ENCODE measurements around the gene ATP13A4. TPM values are rescaled to one million over a fixed set of nuclear protein-coding genes. Genes with fewer than 3 reads are reported as not detected.

Gene ATP13A4
- total RNA-seq, 1 donor from 2014 or later: 13.0 TPM

DNA sequence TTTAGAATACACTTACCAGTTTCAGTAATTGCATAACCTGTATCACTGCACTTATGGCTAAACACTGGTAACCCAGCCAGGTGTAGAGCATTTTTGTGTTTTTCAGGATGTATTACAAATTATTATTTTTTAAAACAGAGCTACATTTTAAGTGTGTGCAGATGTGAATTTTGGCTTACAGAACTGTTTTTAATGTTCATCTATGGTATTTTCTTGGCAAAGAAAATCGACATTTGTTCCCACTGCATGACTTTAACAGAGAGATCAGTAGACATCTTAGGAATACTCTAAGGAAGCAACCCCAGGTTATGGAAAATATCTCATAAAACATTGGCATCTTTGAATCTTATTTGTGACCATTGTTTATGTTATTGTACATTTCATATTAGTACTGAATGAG lies 73.3 kb downstream of the ATP13A4 start:
- no peak for DNase-seq (ENCODE audit: extremely low spot score in 2 of 2)
- H3K27ac ChIP-seq: no peak overlapping the region
- H3K27me3 ChIP-seq: no peaks in the 10 kb centered on the region
- H3K9me3 ChIP-seq: no peaks in the 10 kb centered on the region
- H3K4me1 ChIP-seq: no peaks in the 10 kb centered on the region
- TF ChIP-seq POLR2A (IDR thresholded peaks at IDR 0.05) (no peak), POLR2AphosphoS5 (IDR thresholded peaks at IDR 0.05; ENCODE audit: insufficient read depth in 1 of 2, low read depth in 1 of 2) (no peak)
- TF ChIP-seq, protein P1, sequence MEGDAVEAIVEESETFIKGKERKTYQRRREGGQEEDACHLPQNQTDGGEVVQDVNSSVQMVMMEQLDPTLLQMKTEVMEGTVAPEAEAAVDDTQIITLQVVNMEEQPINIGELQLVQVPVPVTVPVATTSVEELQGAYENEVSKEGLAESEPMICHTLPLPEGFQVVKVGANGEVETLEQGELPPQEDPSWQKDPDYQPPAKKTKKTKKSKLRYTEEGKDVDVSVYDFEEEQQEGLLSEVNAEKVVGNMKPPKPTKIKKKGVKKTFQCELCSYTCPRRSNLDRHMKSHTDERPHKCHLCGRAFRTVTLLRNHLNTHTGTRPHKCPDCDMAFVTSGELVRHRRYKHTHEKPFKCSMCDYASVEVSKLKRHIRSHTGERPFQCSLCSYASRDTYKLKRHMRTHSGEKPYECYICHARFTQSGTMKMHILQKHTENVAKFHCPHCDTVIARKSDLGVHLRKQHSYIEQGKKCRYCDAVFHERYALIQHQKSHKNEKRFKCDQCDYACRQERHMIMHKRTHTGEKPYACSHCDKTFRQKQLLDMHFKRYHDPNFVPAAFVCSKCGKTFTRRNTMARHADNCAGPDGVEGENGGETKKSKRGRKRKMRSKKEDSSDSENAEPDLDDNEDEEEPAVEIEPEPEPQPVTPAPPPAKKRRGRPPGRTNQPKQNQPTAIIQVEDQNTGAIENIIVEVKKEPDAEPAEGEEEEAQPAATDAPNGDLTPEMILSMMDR (IDR thresholded peaks at IDR 0.05): no peak
- H3K36me3 ChIP-seq: no peaks in the 10 kb centered on the region
- no peak overlapping the region for H3K4me3 ChIP-seq
- intact Hi-C loops (cut with DNase I): no loop called here

DNA sequence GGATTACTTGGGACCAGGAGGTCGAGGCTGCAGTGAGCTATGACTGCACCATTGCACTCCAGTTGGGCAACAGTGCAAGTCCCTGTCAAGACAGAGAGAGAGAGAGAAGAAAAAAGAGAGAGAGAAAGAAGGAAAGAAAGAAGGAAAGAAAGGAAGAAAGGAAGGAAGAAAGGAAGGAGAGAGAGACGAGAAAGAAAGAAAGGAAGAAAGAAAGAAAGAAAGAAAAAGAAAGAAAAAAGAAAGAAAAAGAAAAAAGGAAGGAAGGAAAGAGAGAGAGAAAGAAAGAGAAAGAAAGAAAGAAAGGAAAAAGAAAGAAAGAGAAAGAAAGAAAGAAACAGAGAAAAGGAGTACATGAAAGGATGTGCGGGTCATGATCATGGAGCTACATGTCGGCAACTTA lies 80.2 kb downstream of the ATP13A4 start:
- DNase-seq (ENCODE audit: extremely low spot score in 2 of 2): no peak
- TF ChIP-seq POLR2AphosphoS5 (IDR thresholded peaks at IDR 0.05; ENCODE audit: insufficient read depth in 1 of 2, low read depth in 1 of 2) (no peak), POLR2A (IDR thresholded peaks at IDR 0.05) (no peak)
- TF ChIP-seq, protein P1 (IDR thresholded peaks at IDR 0.05): no peak
- intact Hi-C loops (cut with DNase I): no loop called here
- H3K27me3 ChIP-seq: no peaks in the 10 kb centered on the region
- H3K4me1 ChIP-seq: no peaks in the 10 kb centered on the region
- H3K27ac ChIP-seq: no peak overlapping the region
- no peaks in the 10 kb centered on the region for H3K36me3 ChIP-seq
- no peaks in the 10 kb centered on the region for H3K9me3 ChIP-seq
- no peak overlapping the region for H3K4me3 ChIP-seq

DNA sequence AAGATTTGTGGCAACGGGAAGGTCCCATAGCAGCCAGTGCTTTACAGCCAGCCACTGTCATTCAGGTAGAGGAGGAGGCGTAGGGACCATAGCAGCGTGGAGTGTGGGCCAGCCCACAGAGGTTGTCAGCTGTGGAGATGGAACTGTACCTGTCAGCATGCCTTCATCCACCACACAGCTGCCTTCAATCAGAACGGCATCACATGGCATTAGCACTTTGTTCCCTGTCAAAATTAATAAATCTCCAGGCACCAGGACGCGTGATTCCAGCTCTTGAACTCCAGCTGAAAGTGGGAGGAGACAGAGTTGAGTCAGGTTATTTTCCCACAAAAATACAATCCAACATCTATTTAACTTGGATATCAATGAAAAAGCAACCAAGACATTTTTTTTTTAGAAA lies 84.0 kb downstream of the ATP13A4 start:
- Histone ChIP-seq H3K27ac (no peak overlapping the region), H3K4me3 (no peak overlapping the region), H3K27me3 (no peaks in the 10 kb centered on the region), H3K9me3 (no peaks in the 10 kb centered on the region), H3K36me3 (no peaks in the 10 kb centered on the region), H3K4me1 (no peaks in the 10 kb centered on the region)
- intact Hi-C loops (cut with DNase I): no loop called here
- no peak for DNase-seq (ENCODE audit: extremely low spot score in 2 of 2)
- TF ChIP-seq, protein P1 (IDR thresholded peaks at IDR 0.05): no peak
- TF ChIP-seq POLR2A (IDR thresholded peaks at IDR 0.05) (no peak), POLR2AphosphoS5 (IDR thresholded peaks at IDR 0.05; ENCODE audit: insufficient read depth in 1 of 2, low read depth in 1 of 2) (no peak)

GRCh38 chr3:193465992-193466608 lies 88.6 kb downstream of the ATP13A4 start:
- TF ChIP-seq, protein P1 (IDR thresholded peaks at IDR 0.05): no peak
- no peak for DNase-seq (ENCODE audit: extremely low spot score in 2 of 2)
- no peaks in the 10 kb centered on the region for H3K27me3 ChIP-seq
- H3K4me3 ChIP-seq: no peak overlapping the region
- intact Hi-C loops (cut with DNase I): no loop called here
- H3K9me3 ChIP-seq: no peaks in the 10 kb centered on the region
- no peak overlapping the region for H3K27ac ChIP-seq
- H3K4me1 ChIP-seq: no peaks in the 10 kb centered on the region
- H3K36me3 ChIP-seq: no peaks in the 10 kb centered on the region

DNA sequence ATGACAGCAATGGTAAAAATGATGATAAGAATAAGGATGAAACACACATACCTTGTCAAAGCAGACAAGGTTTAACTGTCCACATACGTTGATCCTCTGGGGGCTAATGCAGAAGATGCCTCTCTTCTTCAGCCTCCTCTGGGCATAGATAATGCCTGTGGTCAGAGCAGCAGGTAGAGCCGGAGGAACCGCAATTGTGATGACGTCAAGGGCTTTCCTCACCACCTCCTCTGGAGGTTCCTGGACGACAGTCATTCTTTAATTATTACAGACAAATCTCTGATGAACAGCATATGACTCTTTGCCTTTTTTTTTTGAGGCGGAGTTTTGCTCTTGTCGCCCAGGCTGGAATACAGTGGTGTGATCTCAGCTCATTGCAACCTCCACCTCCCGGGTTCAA lies 89.8 kb downstream of the ATP13A4 start:
- no peak overlapping the region for H3K27ac ChIP-seq
- TF ChIP-seq POLR2A (IDR thresholded peaks at IDR 0.05) (no peak), POLR2AphosphoS5 (IDR thresholded peaks at IDR 0.05; ENCODE audit: insufficient read depth in 1 of 2, low read depth in 1 of 2) (no peak)
- TF ChIP-seq, protein P1 (IDR thresholded peaks at IDR 0.05): no peak
- no peak for DNase-seq (ENCODE audit: extremely low spot score in 2 of 2)
- H3K36me3 ChIP-seq: no peaks in the 10 kb centered on the region
- intact Hi-C loops (cut with DNase I): no loop called here
- H3K4me3 ChIP-seq: no peak overlapping the region
- no peaks in the 10 kb centered on the region for H3K4me1 ChIP-seq
- H3K9me3 ChIP-seq: no peaks in the 10 kb centered on the region
- no peaks in the 10 kb centered on the region for H3K27me3 ChIP-seq

All from vagina (tissue), 2 donors.